HEK293 (cell line): Measurements from ENCODE around the gene OR12D1.

Experiments
- YY1 ChIP-seq: fragments of 450-650 bp; formaldehyde crosslinking; IDR thresholded peaks from 2 replicates; pipeline ENCODE4 v1.5.1; 2018; ENCODE audit warnings: missing biosample characterization, missing genetic modification characterization
- ZNF121 ChIP-seq: fragments of 450-650 bp; formaldehyde crosslinking; IDR thresholded peaks from 2 replicates; pipeline ENCODE4 v1.5.1; 2016; ENCODE audit warnings: missing biosample characterization, missing genetic modification characterization
- ZNF274 ChIP-seq, 2 experiments: fragments of 200-500 bp in 1 of 2; fragments of 450-650 bp in 1 of 2; sonication (Bioruptor generic) in 1 of 2; formaldehyde crosslinking in 1 of 2; IDR thresholded peaks; 2 replicates each; pipeline versions ENCODE4 v1.5.1 to v1.6.1; 2014 to 2016; ENCODE audit warnings: borderline replicate concordance in 1 of 2, inconsistent platforms in 1 of 2, low read length in 1 of 2, missing biosample characterization in 1 of 2, missing genetic modification characterization in 1 of 2
- TF ChIP-seq, protein P1 (sequence below): fragments of 450-650 bp; formaldehyde crosslinking; IDR thresholded peaks from 2 replicates; pipeline ENCODE4 v1.5.1; 2016; ENCODE audit warnings: missing biosample characterization, missing genetic modification characterization
- TF ChIP-seq, protein P2 (sequence below): fragments of 450-650 bp; formaldehyde crosslinking; IDR thresholded peaks from 2 replicates; pipeline ENCODE4 v1.5.1; 2017; ENCODE audit warnings: missing biosample characterization, missing genetic modification characterization
- TF ChIP-seq, protein P3 (sequence below): fragments of 450-650 bp; formaldehyde crosslinking; IDR thresholded peaks from 2 replicates; pipeline ENCODE4 v1.5.1; 2016; ENCODE audit warnings: missing biosample characterization, missing genetic modification characterization

DNA sequence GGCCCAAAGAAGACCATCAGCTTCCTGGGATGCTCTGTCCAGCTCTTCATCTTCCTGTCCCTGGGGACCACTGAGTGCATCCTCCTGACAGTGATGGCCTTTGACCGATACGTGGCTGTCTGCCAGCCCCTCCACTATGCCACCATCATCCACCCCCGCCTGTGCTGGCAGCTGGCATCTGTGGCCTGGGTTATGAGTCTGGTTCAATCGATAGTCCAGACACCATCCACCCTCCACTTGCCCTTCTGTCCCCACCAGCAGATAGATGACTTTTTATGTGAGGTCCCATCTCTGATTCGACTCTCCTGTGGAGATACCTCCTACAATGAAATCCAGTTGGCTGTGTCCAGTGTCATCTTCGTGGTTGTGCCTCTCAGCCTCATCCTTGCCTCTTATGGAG lies 47.3 kb downstream of the OR12D1 start:
- TF ChIP-seq ZNF274 (IDR thresholded peaks at IDR 0.05; ENCODE audit: low read length) (no peak), ZNF274 (tag by site-specific recombination; IDR thresholded peaks at IDR 0.05; ENCODE audit: borderline replicate concordance) (no peak), ZNF121 (tag by site-specific recombination) (no peak), YY1 (tag by site-specific recombination) (no peak)
- TF ChIP-seq, protein P1, sequence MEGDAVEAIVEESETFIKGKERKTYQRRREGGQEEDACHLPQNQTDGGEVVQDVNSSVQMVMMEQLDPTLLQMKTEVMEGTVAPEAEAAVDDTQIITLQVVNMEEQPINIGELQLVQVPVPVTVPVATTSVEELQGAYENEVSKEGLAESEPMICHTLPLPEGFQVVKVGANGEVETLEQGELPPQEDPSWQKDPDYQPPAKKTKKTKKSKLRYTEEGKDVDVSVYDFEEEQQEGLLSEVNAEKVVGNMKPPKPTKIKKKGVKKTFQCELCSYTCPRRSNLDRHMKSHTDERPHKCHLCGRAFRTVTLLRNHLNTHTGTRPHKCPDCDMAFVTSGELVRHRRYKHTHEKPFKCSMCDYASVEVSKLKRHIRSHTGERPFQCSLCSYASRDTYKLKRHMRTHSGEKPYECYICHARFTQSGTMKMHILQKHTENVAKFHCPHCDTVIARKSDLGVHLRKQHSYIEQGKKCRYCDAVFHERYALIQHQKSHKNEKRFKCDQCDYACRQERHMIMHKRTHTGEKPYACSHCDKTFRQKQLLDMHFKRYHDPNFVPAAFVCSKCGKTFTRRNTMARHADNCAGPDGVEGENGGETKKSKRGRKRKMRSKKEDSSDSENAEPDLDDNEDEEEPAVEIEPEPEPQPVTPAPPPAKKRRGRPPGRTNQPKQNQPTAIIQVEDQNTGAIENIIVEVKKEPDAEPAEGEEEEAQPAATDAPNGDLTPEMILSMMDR (tag by site-specific recombination), result no peak
- TF ChIP-seq, protein P2, sequence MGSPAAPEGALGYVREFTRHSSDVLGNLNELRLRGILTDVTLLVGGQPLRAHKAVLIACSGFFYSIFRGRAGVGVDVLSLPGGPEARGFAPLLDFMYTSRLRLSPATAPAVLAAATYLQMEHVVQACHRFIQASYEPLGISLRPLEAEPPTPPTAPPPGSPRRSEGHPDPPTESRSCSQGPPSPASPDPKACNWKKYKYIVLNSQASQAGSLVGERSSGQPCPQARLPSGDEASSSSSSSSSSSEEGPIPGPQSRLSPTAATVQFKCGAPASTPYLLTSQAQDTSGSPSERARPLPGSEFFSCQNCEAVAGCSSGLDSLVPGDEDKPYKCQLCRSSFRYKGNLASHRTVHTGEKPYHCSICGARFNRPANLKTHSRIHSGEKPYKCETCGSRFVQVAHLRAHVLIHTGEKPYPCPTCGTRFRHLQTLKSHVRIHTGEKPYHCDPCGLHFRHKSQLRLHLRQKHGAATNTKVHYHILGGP, result no peak
- TF ChIP-seq, protein P3, sequence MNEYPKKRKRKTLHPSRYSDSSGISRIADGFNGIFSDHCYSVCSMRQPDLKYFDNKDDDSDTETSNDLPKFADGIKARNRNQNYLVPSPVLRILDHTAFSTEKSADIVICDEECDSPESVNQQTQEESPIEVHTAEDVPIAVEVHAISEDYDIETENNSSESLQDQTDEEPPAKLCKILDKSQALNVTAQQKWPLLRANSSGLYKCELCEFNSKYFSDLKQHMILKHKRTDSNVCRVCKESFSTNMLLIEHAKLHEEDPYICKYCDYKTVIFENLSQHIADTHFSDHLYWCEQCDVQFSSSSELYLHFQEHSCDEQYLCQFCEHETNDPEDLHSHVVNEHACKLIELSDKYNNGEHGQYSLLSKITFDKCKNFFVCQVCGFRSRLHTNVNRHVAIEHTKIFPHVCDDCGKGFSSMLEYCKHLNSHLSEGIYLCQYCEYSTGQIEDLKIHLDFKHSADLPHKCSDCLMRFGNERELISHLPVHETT (tag by site-specific recombination), result no peak
